Hepatocyte (in vitro differentiated cells): ENCODE results near the gene VN1R5. TPM values are rescaled to one million over a fixed set of nuclear protein-coding genes. Genes with fewer than 3 reads are reported as not detected.
"Not testable (repeated sequence)": the region's sequence is repeated elsewhere in the genome, so short reads cannot be mapped to it uniquely, and the experiment has no call there.

Experiments
- DNase-seq: peaks from one replicate; pipeline ENCODE4 v3.0.0-alpha.2; 2016; ENCODE audit warnings: low spot score
- H2AFZ ChIP-seq: fragments of 200-600 bp; sonication (generic); 2 replicates; pipeline ENCODE4 v1.6.0; 2016; ENCODE audit warnings: antibody characterized with exemption, mild to moderate bottlenecking
- H3K27ac ChIP-seq: fragments of 200-600 bp; sonication (generic); 2 replicates; pipeline ENCODE4 v1.5.1; 2016; ENCODE audit warnings: mild to moderate bottlenecking
- H3K27me3 ChIP-seq: fragments of 200-600 bp; sonication (generic); 2 replicates; pipeline ENCODE4 v1.6.1; 2016
- H3K36me3 ChIP-seq: fragments of 200-600 bp; sonication (generic); replicated peaks from 2 replicates; pipeline ENCODE4 v1.5.1; 2016; ENCODE audit warnings: low read depth; ENCODE audit not compliant: insufficient read depth
- H3K4me1 ChIP-seq: fragments of 200-600 bp; sonication (generic); 2 replicates; pipeline ENCODE4 v1.5.1; 2016; ENCODE audit warnings: mild to moderate bottlenecking, moderate library complexity; ENCODE audit not compliant: insufficient read depth
- H3K4me2 ChIP-seq: fragments of 200-600 bp; sonication (generic); 2 replicates; pipeline ENCODE4 v1.6.0; 2016
- H3K4me3 ChIP-seq: fragments of 200-600 bp; sonication (generic); 2 replicates; pipeline ENCODE4 v1.5.1; 2016; ENCODE audit warnings: mild to moderate bottlenecking
- H3K79me2 ChIP-seq: fragments of 200-600 bp; sonication (generic); 2 replicates; pipeline ENCODE4 v1.6.0; 2017; ENCODE audit warnings: mild to moderate bottlenecking
- H3K9me2 ChIP-seq: fragments of 200-600 bp; sonication (generic); replicated peaks from 2 replicates; pipeline ENCODE4 v1.6.0; 2017; ENCODE audit warnings: mild to moderate bottlenecking; ENCODE audit not compliant: insufficient read depth
- H3K9me3 ChIP-seq: fragments of 200-600 bp; sonication (generic); 2 replicates; pipeline ENCODE4 v1.5.1; 2016; ENCODE audit warnings: low read depth, mild to moderate bottlenecking
- H4K20me1 ChIP-seq: fragments of 200-600 bp; sonication (generic); 2 replicates; pipeline ENCODE4 v1.6.0; 2016; ENCODE audit warnings: mild to moderate bottlenecking; ENCODE audit not compliant: insufficient read depth, poor library complexity, severe bottlenecking
- CTCF ChIP-seq: fragments of 200-600 bp; sonication (generic); IDR thresholded peaks from 2 replicates; pipeline ENCODE4 v1.5.1; 2016; ENCODE audit warnings: antibody characterized with exemption, mild to moderate bottlenecking; ENCODE audit not compliant: poor library complexity
- EZH2 ChIP-seq: fragments of 200-600 bp; sonication (generic); IDR thresholded peaks from 2 replicates; pipeline ENCODE4 v1.6.1; 2016; ENCODE audit warnings: antibody characterized with exemption, mild to moderate bottlenecking, borderline replicate concordance
- EZH2phosphoT487 ChIP-seq: fragments of 200-600 bp; sonication (generic); IDR thresholded peaks from one replicate; pipeline ENCODE4 v1.6.1; 2018; ENCODE audit warnings: antibody characterized with exemption, mild to moderate bottlenecking, low read depth, moderate library complexity; ENCODE audit not compliant: unreplicated experiment, severe bottlenecking
- WGBS: methylation state at CpG from one replicate; pipeline ENCODE4 v1.1.6; 2016; ENCODE audit warnings: low lambda C conversion rate; ENCODE audit errors: missing lambda C conversion rate; 5-methylcytosine and 5-hydroxymethylcytosine counted together
- polyA plus RNA-seq: library from polyadenylated mRNA; unstranded; fragments of >200 nt; fragmentation: Nextera tagmentation; extraction: Ambion mirVana; gene quantifications from 2 replicates; pipeline ENCODE4 v1.2.1, GENCODE V29; 2016
- total RNA-seq: library from RNA; depleted of rRNA; stranded (reverse); fragments of >200 nt; gene quantifications from 2 replicates; pipeline ENCODE4 v1.2.3, GENCODE V29; 2014

Gene VN1R5
- total and polyA plus RNA-seq, 2 experiments from 2014 or later, result not detected

GRCh38 chr1:247216261-247216660, 39.6 kb upstream of the VN1R5 start:
- no peaks in the 10 kb centered on the region for H3K36me3 ChIP-seq
- H3K27ac ChIP-seq, result no peak overlapping the region
- no peaks in the 10 kb centered on the region for H3K79me2 ChIP-seq
- DNase-seq, result no peak
- WGBS, result 84% methylated on average over 3 of the region's 3 CpGs
- no peak overlapping the region for H3K4me3 ChIP-seq
- no peaks in the 10 kb centered on the region for H4K20me1 ChIP-seq
- H2AFZ ChIP-seq, result no peak overlapping the region
- H3K4me1 ChIP-seq, result no peaks in the 10 kb centered on the region
- H3K9me3 ChIP-seq, result no peaks in the 10 kb centered on the region
- peaks cover 6% of the 10 kb centered on the region for H3K27me3 ChIP-seq
- TF ChIP-seq EZH2phosphoT487, result no peak
- TF ChIP-seq CTCF, result no peak
- TF ChIP-seq EZH2, result no peak
- H3K9me2 ChIP-seq, result no peaks in the 10 kb centered on the region
- H3K4me2 ChIP-seq, result no peak overlapping the region

GRCh38 chr1:247218121-247218651, 37.7 kb upstream of the VN1R5 start:
- Histone ChIP-seq H3K36me3 (no peaks in the 10 kb centered on the region), H3K9me2 (no peaks in the 10 kb centered on the region), H3K27me3 (peaks cover 6% of the 10 kb centered on the region), H3K9me3 (no peaks in the 10 kb centered on the region), H3K4me3 (no peak overlapping the region), H3K79me2 (no peaks in the 10 kb centered on the region), H3K4me1 (no peaks in the 10 kb centered on the region), H2AFZ (no peak overlapping the region), H3K4me2 (no peak overlapping the region), H3K27ac (no peak overlapping the region), H4K20me1 (no peaks in the 10 kb centered on the region)
- TF ChIP-seq EZH2 (no peak), CTCF (no peak), EZH2phosphoT487 (no peak)
- DNase-seq, result no peak
- 77% methylated on average over 6 of the region's 6 CpGs for WGBS

DNA sequence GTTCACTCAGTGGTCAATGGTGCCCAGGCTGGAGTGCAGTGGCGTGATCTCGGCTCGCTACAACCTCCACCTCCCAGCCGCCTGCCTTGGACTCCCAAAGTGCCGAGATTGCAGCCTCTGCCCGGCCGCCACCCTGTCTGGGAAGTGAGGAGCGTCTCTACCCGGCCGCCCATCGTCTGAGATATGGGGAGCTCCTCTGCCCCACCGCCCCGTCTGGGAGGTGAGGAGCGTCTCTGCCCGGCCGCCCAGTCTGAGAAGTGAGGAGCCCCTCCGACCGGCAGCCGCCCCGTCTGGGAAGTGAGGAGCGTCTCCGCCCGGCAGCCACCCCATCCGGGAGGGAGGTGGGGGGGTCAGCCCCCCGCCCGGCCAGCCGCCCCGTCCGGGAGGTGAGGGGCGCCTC, 35.6 kb upstream of the VN1R5 start:
- WGBS, result 97% methylated on average over 12 of the region's 30 CpGs
- H3K4me2 ChIP-seq, H4K20me1 ChIP-seq: not testable (repeated sequence)

DNA sequence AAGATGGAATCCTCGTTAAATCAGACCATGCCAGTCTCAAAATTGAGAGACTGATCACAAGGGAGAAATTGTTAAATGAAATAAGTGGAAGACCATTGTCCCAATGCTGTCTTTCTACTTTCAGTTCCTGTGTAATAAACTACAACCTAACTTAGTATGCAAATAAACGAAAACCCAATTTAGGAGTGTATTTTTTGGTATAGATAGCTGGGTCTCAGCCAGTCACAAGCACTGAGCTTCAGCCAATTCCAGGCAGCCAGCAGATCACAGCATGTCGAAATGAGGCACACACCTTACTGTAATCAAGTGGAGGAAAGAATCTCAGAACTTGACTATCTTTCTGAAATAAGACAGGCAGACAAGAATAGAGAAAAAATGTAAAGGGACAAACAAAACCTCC, 33.0 kb upstream of the VN1R5 start:
- H3K4me2 ChIP-seq, result no peak overlapping the region
- no peaks in the 10 kb centered on the region for H3K9me3 ChIP-seq
- H3K9me2 ChIP-seq, result no peaks in the 10 kb centered on the region
- no peak overlapping the region for H2AFZ ChIP-seq
- H3K4me3 ChIP-seq, result no peak overlapping the region
- DNase-seq, result no peak
- H4K20me1 ChIP-seq, result no peaks in the 10 kb centered on the region
- WGBS, result 72% methylated on average over 3 of the region's 3 CpGs
- H3K27me3 ChIP-seq, result no peaks in the 10 kb centered on the region
- H3K27ac ChIP-seq, result no peak overlapping the region
- no peaks in the 10 kb centered on the region for H3K4me1 ChIP-seq
- TF ChIP-seq EZH2phosphoT487, result no peak
- no peak for TF ChIP-seq EZH2
- H3K36me3 ChIP-seq, result no peaks in the 10 kb centered on the region
- no peaks in the 10 kb centered on the region for H3K79me2 ChIP-seq

More for the DNA sequence above, 35.6 kb upstream of the VN1R5 start:
- not testable (repeated sequence) for H3K9me2 ChIP-seq, H3K36me3 ChIP-seq, H2AFZ ChIP-seq, DNase-seq, H3K9me3 ChIP-seq, H3K4me1 ChIP-seq, H3K79me2 ChIP-seq, H3K4me3 ChIP-seq, H3K27me3 ChIP-seq, H3K27ac ChIP-seq

DNA sequence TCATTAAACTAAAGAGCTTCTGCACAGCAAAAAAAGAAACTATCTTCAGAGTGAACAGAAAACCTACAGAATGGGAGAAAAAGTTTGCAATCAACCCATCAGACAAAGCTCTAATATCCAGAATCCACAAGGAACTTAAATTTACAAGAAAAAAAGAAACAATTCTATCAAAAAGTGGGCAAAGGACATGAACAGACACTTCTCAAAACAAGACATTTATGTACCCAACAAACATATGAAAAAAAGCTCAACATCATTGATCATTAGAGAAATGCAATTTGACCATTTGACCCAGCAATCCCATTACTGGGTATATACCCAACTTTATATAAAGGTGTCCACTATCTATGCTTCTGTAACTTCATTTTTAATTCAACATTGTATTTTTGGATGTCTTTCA, 31.1 kb upstream of the VN1R5 start:
- Histone ChIP-seq H3K4me3 (no peak overlapping the region), H3K79me2 (no peaks in the 10 kb centered on the region), H3K27me3 (no peaks in the 10 kb centered on the region), H3K9me2 (no peaks in the 10 kb centered on the region), H3K27ac (no peak overlapping the region), H3K4me2 (no peak overlapping the region), H3K4me1 (no peaks in the 10 kb centered on the region), H3K9me3 (no peaks in the 10 kb centered on the region), H2AFZ (no peak overlapping the region), H4K20me1 (no peaks in the 10 kb centered on the region), H3K36me3 (no peaks in the 10 kb centered on the region)
- no peak for DNase-seq
- no peak for TF ChIP-seq EZH2phosphoT487
- no peak for TF ChIP-seq EZH2
- no peak for TF ChIP-seq CTCF
